ENCODE results near the gene GYPC.

DNA sequence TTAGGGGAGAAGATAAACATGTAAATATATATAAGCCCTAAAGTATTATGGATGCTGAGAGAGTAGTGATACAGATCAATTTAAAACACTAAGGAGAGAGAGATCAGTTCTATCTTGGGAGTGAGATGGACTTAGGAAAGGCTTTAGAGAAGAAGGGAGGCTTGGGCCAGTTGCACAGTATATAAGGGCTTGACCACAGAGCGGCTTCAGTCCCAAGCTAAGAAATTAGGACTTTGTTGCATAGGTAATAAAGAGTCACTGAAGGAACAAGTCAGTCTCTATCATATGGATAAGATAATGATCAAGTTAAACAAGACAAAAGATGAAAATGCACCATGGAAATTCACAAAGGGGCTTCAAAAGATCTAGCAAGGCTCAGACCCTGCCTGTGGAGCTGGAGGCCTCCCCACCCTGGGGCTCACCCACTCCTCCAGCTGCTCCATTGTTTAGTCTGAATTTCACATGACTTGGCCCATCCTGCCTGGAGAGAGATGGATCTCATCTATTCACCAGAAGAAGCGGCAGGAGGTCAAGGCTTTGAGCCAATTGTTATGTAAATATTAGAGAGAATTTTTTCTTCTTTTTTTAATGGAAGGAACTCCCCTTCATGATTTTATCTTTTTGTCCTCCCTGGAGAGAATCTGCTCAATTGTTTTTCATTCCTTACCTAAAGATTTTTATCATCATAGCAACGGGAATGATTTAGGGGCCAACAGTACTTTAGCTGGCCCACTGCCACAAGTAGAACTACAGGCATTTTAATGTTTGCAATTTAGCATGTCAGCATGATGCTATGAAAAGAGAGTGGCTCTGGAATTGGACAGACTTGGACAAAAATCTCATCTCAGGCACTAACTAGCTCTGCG, 44.0 kb downstream of the GYPC start:
- TF ChIP-seq, protein P1, sequence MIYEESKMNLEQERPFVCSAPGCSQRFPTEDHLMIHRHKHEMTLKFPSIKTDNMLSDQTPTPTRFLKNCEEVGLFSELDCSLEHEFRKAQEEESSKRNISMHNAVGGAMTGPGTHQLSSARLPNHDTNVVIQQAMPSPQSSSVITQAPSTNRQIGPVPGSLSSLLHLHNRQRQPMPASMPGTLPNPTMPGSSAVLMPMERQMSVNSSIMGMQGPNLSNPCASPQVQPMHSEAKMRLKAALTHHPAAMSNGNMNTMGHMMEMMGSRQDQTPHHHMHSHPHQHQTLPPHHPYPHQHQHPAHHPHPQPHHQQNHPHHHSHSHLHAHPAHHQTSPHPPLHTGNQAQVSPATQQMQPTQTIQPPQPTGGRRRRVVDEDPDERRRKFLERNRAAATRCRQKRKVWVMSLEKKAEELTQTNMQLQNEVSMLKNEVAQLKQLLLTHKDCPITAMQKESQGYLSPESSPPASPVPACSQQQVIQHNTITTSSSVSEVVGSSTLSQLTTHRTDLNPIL (CRISPR knock-in tag; IDR thresholded peaks at IDR 0.05; ENCODE audit: low read depth), result no peak
- TF ChIP-seq, protein P2, sequence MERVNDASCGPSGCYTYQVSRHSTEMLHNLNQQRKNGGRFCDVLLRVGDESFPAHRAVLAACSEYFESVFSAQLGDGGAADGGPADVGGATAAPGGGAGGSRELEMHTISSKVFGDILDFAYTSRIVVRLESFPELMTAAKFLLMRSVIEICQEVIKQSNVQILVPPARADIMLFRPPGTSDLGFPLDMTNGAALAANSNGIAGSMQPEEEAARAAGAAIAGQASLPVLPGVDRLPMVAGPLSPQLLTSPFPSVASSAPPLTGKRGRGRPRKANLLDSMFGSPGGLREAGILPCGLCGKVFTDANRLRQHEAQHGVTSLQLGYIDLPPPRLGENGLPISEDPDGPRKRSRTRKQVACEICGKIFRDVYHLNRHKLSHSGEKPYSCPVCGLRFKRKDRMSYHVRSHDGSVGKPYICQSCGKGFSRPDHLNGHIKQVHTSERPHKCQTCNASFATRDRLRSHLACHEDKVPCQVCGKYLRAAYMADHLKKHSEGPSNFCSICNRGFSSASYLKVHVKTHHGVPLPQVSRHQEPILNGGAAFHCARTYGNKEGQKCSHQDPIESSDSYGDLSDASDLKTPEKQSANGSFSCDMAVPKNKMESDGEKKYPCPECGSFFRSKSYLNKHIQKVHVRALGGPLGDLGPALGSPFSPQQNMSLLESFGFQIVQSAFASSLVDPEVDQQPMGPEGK (CRISPR knock-in tag; IDR thresholded peaks at IDR 0.05; ENCODE audit: borderline replicate concordance), result no peak
- TF ChIP-seq ZFP3 (CRISPR knock-in tag; IDR thresholded peaks at IDR 0.05), result no peak
- TF ChIP-seq ZFP30 (CRISPR knock-in tag; IDR thresholded peaks at IDR 0.05), result no peak

All from SK-N-SH treated with all-trans-retinoic acid at 6 μM for 48 hours (cell line).